DND-41 (cell line): ENCODE data around the gene ANXA8L1.

Experiments
- CTCF ChIP-seq: IDR thresholded peaks from 2 replicates; pipeline ENCODE4 v1.5.1; 2012; ENCODE audit warnings: borderline replicate concordance, low read length, moderate library complexity, mild to moderate bottlenecking; ENCODE audit not compliant: poor library complexity, severe bottlenecking; ENCODE audit errors: extremely low read depth
- EZH2 ChIP-seq: IDR thresholded peaks from 3 replicates; pipeline ENCODE4 v1.6.1; 2012; ENCODE audit warnings: borderline replicate concordance, low read depth, mild to moderate bottlenecking, moderate library complexity, low read length, inconsistent platforms; ENCODE audit not compliant: severe bottlenecking

- no peak for TF ChIP-seq EZH2
- TF ChIP-seq CTCF, result no peak
Measured at GRCh38 chr10:46326971-46327370, 48.6 kb upstream of the ANXA8L1 start.
